ENCODE data around the gene IRF4.

DNA sequence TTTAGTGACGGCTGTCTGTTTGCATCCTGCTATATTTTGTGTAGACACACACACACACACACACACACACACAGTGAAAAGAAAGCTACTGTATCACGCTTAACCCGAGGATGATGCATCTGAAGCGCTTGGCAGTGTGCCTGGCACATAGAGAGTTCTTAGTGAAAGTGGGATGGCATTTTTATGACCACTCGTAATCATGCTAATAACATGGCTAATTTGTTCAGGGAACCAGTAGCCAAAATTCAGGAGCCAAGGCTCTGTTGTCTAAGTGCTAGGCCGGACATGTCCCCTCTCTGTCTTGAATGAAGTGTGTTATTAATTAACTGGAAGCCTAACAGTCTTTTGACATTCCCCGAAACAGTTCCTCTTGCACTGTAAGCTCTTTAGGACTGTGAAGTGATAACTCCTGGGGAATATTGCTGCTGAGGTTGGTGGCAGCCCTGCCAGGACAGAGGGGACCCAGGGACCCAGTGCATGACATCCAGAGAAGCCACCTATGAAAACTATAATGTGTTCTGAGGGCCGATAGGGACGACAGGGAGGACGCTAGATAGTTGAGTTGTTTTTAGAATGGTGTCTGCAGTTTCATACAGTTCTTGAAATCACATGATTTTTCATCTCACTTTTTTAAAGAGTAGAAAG is 45.0 kb upstream of the IRF4 start:
- no peak for TF ChIP-seq POLR2A (IDR thresholded peaks at IDR 0.05)
- TF ChIP-seq, protein P1, sequence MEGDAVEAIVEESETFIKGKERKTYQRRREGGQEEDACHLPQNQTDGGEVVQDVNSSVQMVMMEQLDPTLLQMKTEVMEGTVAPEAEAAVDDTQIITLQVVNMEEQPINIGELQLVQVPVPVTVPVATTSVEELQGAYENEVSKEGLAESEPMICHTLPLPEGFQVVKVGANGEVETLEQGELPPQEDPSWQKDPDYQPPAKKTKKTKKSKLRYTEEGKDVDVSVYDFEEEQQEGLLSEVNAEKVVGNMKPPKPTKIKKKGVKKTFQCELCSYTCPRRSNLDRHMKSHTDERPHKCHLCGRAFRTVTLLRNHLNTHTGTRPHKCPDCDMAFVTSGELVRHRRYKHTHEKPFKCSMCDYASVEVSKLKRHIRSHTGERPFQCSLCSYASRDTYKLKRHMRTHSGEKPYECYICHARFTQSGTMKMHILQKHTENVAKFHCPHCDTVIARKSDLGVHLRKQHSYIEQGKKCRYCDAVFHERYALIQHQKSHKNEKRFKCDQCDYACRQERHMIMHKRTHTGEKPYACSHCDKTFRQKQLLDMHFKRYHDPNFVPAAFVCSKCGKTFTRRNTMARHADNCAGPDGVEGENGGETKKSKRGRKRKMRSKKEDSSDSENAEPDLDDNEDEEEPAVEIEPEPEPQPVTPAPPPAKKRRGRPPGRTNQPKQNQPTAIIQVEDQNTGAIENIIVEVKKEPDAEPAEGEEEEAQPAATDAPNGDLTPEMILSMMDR (IDR thresholded peaks at IDR 0.05), result no peak
